DND-41 (cell line): Measurements from ENCODE around the gene SERTAD4.

Source experiments
- EZH2 ChIP-seq: IDR thresholded peaks from 3 replicates; pipeline ENCODE4 v1.6.1; 2012; ENCODE audit warnings: borderline replicate concordance, low read depth, mild to moderate bottlenecking, moderate library complexity, low read length, inconsistent platforms; ENCODE audit not compliant: severe bottlenecking
- TF ChIP-seq, protein P1 (sequence below): IDR thresholded peaks from 2 replicates; pipeline ENCODE4 v1.5.1; 2012; ENCODE audit warnings: borderline replicate concordance, low read length, moderate library complexity, mild to moderate bottlenecking; ENCODE audit not compliant: poor library complexity, severe bottlenecking; ENCODE audit errors: extremely low read depth

DNA sequence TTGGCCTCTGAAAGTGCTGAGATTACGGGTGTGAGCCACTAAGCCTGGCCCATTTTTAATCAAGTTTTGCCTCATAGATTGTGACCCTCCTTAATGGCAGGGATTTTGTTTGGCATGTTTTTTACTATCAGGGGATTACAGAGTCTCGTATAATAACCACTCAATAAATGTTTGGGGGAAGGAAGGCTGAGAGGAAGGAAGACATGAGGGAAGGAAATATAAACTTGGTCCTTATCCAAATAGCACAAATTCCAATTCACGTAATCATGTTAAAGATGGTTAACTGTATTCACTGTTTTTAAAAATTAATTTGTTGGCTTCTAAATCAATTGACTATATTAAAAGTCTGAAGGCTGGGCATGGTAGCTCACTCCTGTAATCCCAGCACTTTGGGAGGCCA lies 30.9 kb upstream of the SERTAD4 start:
- TF ChIP-seq, protein P1, sequence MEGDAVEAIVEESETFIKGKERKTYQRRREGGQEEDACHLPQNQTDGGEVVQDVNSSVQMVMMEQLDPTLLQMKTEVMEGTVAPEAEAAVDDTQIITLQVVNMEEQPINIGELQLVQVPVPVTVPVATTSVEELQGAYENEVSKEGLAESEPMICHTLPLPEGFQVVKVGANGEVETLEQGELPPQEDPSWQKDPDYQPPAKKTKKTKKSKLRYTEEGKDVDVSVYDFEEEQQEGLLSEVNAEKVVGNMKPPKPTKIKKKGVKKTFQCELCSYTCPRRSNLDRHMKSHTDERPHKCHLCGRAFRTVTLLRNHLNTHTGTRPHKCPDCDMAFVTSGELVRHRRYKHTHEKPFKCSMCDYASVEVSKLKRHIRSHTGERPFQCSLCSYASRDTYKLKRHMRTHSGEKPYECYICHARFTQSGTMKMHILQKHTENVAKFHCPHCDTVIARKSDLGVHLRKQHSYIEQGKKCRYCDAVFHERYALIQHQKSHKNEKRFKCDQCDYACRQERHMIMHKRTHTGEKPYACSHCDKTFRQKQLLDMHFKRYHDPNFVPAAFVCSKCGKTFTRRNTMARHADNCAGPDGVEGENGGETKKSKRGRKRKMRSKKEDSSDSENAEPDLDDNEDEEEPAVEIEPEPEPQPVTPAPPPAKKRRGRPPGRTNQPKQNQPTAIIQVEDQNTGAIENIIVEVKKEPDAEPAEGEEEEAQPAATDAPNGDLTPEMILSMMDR: no peak
- TF ChIP-seq EZH2: no peak
